Spleen (tissue), 7 donors: Measurements from ENCODE around the gene KRTAP5-3.

Experiments
- POLR2A ChIP-seq, 3 donors: fragments of 450-650 bp; IDR thresholded peaks; one replicate each; pipeline ENCODE4 v1.5.1; 2017; ENCODE audit warnings: antibody characterized with exemption in 3 of 3, mild to moderate bottlenecking in 1 of 3
- POLR2AphosphoS5 ChIP-seq, 3 donors: sonication (generic); formaldehyde crosslinking; IDR thresholded peaks; one replicate each; pipeline ENCODE4 v1.5.1; 2017; ENCODE audit warnings: antibody characterized with exemption in 3 of 3
- TF ChIP-seq, protein P1 (sequence below), 11 experiments: fragments of 200-600 bp in 7 of 11; fragments of 450-650 bp in 4 of 11; sonication (generic) in 4 of 11; IDR thresholded peaks in 8 of 11; conservative IDR thresholded peaks in 3 of 11; 1 replicate in 7 of 11; 2 replicates in 4 of 11; pipeline versions ENCODE4 v1.4.0 to v1.8.0; 2016 to 2021; ENCODE audit warnings: antibody characterized with exemption in 11 of 11, inconsistent platforms in 4 of 11, mild to moderate bottlenecking in 1 of 11
- donor health status: DM: no; HTN: no; CAD: no; lungs with moderate emphysema.
- donor health status: DM: no; HTN: no; CAD: no.
- donor health status: DM: no; HTN: no; CAD: no.

DNA sequence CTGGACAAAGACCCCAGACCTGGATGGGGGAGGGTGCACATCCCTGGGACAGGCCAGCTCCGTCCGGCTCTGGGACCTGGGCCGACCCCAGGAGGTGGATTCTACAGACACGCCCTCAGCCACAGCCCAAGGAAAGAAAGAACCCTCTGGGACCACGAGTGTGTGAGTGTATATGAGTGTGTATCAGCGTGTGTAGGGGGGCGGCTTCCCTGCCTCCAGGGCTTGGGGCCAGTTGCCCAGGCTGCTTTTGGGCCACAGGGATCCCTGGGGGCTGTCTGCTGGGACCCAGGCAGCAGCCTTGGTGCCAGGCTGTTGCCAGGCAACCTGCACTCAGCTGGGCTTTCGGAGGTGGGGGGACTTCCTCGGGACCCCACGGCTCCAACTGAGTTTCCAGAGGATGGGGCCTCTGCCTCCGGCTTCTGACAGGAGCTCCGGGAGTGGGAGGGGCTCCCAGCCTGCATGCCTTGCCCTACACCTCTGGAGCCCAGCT is 45.1 kb downstream of the KRTAP5-3 start:
- TF ChIP-seq, protein P1, sequence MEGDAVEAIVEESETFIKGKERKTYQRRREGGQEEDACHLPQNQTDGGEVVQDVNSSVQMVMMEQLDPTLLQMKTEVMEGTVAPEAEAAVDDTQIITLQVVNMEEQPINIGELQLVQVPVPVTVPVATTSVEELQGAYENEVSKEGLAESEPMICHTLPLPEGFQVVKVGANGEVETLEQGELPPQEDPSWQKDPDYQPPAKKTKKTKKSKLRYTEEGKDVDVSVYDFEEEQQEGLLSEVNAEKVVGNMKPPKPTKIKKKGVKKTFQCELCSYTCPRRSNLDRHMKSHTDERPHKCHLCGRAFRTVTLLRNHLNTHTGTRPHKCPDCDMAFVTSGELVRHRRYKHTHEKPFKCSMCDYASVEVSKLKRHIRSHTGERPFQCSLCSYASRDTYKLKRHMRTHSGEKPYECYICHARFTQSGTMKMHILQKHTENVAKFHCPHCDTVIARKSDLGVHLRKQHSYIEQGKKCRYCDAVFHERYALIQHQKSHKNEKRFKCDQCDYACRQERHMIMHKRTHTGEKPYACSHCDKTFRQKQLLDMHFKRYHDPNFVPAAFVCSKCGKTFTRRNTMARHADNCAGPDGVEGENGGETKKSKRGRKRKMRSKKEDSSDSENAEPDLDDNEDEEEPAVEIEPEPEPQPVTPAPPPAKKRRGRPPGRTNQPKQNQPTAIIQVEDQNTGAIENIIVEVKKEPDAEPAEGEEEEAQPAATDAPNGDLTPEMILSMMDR (IDR thresholded peaks at IDR 0.05 in 8 of 11, conservative IDR thresholded peaks at IDR 0.05 in 3 of 11) = no peak
- TF ChIP-seq POLR2A (IDR thresholded peaks at IDR 0.05) (no peak), POLR2AphosphoS5 (IDR thresholded peaks at IDR 0.05) (no peak)
